Measurements from ENCODE around the gene CSH1.
A peak's percentile ranks its signal among the peaks of the same experiment; 100 is the strongest.
"Not testable (repeated sequence)": the region's sequence is repeated elsewhere in the genome, so short reads cannot be mapped to it uniquely, and the experiment has no call there.

The CSH1 gene

GRCh38 chr17:63896524-63897354, at the start of gene CSH1:
Gene CSH1 (minus strand): TSS chr17:63896574. CDS start chr17:63896511, 63 bp downstream.
- not testable (repeated sequence) for DNase-seq

DNA sequence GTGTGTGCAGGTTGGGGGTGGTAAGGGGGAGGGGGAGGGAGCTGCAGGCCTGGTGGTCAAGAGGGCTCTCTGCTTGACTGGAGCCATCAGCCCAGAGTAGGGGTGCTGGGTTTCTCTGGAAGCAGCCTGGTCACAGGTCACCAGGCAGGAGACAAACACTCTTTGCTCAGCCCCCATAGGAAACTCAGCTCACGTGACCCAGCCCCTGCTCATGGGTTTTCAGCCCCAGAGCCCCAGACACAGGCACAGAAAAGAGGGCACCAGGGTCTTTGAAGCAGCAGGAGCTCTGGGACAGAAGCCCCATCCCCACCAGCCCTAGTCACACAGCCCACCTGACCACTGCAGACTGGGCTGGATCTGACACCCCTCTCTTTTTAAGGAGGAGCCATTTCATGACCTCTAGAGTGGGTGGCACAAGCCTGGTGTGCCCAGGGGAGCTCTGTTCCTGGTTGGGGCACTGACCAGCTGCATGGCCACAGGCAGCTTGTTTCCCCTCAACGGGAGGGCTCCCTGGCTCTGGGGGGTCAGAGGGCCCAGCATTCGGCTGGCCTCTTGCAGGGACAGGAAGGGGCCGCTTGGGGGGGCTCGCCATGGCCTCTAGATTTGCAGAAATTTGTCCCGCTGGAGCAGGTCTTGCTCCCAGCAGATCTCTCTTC, 49.5 kb upstream of the CSH1 start:
- DNase-seq: no peak

DNA sequence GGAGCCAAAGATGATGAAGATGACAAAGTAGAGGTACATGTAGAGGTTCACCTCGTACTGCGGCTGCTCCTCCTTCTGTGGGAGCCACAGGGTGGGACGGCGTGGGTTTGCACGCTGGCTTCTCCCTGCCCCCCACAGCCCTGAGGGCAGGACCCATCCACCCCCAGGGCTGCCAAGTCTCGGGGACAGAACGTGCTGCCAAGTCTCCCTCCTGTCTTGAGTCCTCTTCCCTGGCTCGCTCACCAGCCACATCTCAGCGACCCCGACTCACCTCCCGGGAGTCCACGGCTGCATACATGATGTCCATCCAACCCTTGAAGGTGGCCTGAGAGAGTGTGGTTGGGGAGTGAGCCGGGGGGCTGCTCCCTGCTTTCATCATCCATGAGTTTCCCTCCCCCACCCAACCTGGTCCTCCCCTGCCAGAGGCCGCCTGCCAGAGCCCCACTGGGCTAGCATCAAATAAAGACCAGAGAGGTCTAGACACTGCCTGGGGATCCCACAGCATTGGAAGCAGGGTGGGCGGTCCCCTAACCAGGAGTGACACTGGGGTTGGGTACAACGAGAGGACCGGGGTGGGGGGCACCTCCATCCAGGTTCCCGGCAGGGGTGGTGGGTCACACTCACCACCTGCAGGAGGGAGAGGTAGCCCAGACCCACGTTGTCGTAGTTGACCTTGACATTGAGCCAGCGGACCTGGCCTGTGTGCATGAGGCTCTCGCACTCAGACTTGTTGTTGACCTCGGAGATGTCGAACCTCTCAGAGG, 48.5 kb upstream of the CSH1 start:
- DNase-seq: no peak

DNA sequence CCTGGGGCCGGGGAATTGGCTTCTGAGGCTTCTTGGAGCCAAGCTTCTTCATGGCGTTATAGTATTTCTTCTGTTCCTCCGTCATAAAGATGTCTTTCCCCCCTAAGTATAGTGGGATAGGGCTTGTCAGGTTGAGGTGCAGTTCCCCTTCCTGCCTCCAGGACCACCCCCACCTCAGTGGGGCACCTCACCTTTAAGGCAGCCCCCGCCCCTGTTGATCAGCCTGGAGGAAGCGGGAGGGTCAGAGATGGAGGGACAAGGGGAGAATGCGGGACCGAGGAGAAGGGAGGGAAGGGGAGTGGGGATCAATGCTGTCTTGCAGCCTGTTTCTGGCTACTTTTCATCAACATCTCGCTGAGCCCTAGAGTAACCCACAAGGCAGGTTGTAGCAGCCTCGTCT, 47.4 kb upstream of the CSH1 start:
- no peak for DNase-seq

GRCh38 chr17:63942309-63942985, 46.1 kb upstream of the CSH1 start:
- no peak for DNase-seq

DNA sequence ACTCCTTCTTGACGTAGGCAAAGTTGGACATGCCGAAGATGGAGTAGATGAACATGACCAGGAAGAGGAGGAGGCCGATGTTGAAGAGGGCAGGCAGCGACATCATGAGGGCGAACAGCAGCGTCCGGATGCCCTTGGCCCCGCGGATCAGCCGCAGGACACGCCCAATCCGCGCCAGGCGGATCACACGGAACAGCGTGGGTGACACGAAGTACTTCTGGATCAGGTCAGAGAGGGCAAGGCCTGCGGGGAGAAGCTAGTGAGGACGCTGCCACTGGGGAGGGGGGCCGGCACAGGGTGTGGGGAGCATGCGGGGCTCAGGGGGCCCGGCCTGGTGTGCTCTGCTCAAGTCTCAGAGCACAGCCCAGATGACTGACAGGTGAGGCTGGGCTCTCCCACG, 45.4 kb upstream of the CSH1 start:
- DNase-seq: no peak

DNA sequence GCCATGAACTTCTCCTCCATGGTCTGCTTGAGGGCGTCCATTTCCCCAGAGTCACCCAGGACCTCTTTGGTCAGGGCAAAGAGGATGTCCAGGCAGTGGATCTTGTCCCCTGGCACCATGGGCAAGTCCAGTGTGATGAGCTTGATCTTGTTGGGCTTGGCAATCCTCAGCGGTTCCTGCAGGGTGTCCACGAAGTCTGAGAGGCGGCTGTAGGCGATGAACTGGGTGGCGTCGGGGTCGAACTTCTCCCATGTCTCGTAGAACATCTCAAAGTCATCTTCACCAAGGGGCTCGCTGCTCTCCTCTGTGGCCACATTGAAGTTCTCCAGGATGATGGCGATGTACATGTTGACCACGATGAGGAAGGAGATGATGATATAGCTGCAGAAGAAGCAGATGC, 44.8 kb upstream of the CSH1 start:
- no peak for DNase-seq

DNA sequence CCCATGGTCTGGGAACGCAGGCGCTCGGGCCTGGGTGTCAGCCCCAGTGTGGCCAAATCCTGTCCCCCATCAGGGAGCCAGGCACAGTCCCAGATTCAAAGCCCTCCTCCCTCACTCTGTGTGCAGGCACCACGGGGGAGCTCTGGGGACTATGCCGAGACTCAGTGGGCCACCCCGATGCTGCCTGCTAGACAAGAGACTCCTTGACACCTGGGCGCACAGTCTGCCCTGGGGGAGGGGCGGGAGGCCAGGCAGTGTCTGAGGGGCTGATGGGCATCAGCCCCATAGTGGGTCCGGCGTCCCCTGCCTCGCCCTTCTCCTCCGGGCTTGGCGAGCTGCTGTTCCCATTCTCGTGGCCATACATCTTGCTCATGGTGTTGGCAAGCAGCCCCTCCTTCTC, 44.2 kb upstream of the CSH1 start:
- no peak for DNase-seq

GRCh38 chr17:63939884-63940283, 43.5 kb upstream of the CSH1 start:
- no peak for DNase-seq

- no peak for DNase-seq
Measured at GRCh38 chr17:63939401-63939800, 43.0 kb upstream of the CSH1 start.

DNA sequence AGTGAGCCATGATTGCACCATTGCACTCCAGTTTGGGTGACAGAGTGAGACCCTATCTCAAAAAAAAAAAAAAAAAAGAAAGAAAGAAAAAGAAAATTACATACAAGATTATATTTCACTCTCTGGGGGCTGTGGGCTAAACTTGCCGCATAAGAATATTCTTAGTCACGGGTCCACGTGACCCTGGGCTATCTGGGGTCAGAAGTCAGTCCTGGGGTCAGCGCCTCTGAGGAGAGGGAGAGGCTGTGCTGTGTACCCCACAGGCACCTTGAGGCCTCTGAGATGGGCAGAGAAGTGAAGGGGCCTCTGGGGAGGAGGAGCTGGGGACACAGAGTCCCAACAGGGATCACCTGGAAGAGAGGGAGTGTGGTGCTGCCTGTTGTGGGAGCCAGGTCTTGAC, 41.5 kb upstream of the CSH1 start:
- no peak for DNase-seq

DNA sequence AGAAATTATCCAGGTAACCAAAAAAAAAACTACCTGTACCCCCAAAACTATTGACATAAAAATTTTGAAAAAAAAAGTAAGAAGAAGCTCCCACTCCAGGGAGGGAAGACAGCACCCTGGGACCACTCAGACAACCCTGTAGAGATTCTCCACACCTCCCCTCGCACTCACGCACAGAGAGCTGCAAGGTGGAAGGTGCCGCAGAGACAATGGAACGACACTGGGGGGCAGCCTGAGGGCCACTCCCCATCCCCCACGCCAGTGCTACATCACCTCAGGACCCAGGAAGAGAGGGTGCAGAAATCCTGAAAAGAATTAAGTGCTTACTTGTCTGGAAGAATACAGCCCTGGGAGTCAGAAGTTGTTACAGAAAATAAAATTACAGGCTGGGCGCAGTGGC, 40.9 kb upstream of the CSH1 start:
- no peak for DNase-seq

DNA sequence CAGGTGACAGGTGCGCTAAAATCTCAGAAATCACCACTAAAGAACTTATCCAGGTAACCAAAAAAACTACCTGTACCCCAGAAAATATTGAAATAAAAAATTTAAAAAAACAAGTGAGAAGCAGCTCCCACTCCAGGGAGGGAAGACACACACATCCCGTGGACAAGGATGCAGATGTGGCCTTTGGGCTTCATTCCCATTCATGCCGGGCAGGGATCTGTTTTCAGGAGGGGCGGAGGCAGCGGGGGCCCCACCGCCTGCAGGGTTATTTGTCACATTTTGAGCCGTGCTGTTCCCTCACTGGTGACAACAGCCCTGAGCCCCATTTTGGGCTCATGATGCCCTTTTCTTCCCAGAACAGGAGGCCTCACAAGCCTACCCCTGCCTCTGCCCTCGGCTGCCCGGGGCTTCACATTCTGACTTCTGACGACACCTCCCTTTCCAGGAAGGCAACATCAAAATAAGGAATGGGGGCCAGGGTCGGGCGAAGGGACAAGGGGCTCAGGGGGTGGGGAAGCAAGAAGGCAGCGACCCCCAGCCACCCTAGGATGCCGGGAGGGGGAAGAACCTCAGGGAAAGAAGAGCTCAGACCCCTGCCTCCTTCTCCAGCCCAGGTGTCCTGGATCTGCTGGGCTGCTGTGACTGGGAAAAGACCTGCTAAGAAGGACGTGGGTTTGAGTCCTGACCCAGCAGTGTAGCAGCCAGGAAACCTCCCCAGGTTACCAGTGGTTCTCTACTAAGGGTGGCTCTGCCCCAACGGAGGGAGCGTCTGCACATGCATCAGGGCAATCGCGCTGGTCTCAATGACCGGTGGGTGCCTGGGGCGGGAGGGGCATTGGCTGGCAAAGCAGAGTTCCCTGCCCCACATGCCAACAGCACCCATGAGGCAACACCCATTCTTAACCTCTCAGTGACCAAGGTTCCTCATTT, 38.1 kb upstream of the CSH1 start:
- DNase-seq: no peak

- DNase-seq: no peak
Measured at GRCh38 chr17:63933598-63933997, 37.2 kb upstream of the CSH1 start.

GRCh38 chr17:63932721-63933120, 36.3 kb upstream of the CSH1 start:
- no peak for DNase-seq

- DNase-seq: peak; percentile 22 to 78
Measured at GRCh38 chr17:63931981-63932561, 35.7 kb upstream of the CSH1 start, which contains the start of gene CD79B. Gene CD79B (minus strand): TSS chr17:63932331. CDS start chr17:63932261, 70 bp downstream.

- no peak for DNase-seq
Measured at GRCh38 chr17:63930951-63931575, 34.7 kb upstream of the CSH1 start.

- no peak for DNase-seq
Measured at GRCh38 chr17:63929860-63930766, 33.7 kb upstream of the CSH1 start.

- DNase-seq: no peak
Measured at GRCh38 chr17:63928966-63929695, 32.8 kb upstream of the CSH1 start.
